NCI-H146 treated with DMSO at 0.1 percent for 48 hours (cell line): ENCODE results near the gene UBC.
A peak's percentile ranks its signal among the peaks of the same experiment; 100 is the strongest.
"Not testable (repeated sequence)": the region's sequence is repeated elsewhere in the genome, so short reads cannot be mapped to it uniquely, and the experiment has no call there.

Experiments used
- DNase-seq: peaks from one replicate; lab custom pipeline; 2025; ENCODE audit not compliant: unreplicated experiment; lab: John Stamatoyannopoulos, UW

The UBC gene

GRCh38 chr12:124915239-124916236 lies 1.1 kb upstream of the UBC start:
- DNase-seq: no peak

GRCh38 chr12:124913474-124914391 lies 717 bp downstream of the UBC start:
- DNase-seq: no peak

- DNase-seq: not testable (repeated sequence)
Observed at GRCh38 chr12:124912529-124913287, 1.7 kb downstream of the UBC start.

- DNase-seq: not testable (repeated sequence)
Observed at GRCh38 chr12:124911521-124911920, 2.9 kb downstream of the UBC start.

- no peak for DNase-seq
Observed at GRCh38 chr12:124910561-124911478, 3.6 kb downstream of the UBC start.

- DNase-seq: no peak
Observed at GRCh38 chr12:124909831-124910560, 4.5 kb downstream of the UBC start.

GRCh38 chr12:124906606-124907261 lies 7.7 kb downstream of the UBC start:
- no peak for DNase-seq

- peak; percentile 5 for DNase-seq
Observed at GRCh38 chr12:124904306-124905098, 9.9 kb downstream of the UBC start.

- no peak for DNase-seq
Observed at GRCh38 chr12:124902916-124903315, 11.5 kb downstream of the UBC start.

- no peak for DNase-seq
Observed at GRCh38 chr12:124901003-124901402, 13.4 kb downstream of the UBC start.

GRCh38 chr12:124900345-124900795 lies 14.1 kb downstream of the UBC start:
- peak; percentile 23 for DNase-seq

GRCh38 chr12:124898923-124899294 lies 15.5 kb downstream of the UBC start:
- DNase-seq: no peak

GRCh38 chr12:124898200-124898922 lies 16.1 kb downstream of the UBC start:
- no peak for DNase-seq

GRCh38 chr12:124896461-124896860 lies 18.0 kb downstream of the UBC start:
- no peak for DNase-seq

GRCh38 chr12:124893792-124894516 lies 20.5 kb downstream of the UBC start:
- no peak for DNase-seq

GRCh38 chr12:124888260-124888659 lies 26.2 kb downstream of the UBC start:
- DNase-seq: no peak
